Measurements from ENCODE around the gene IQSEC1. TPM values are rescaled to one million over a fixed set of nuclear protein-coding genes. Genes with fewer than 3 reads are reported as not detected.

The IQSEC1 gene
- total and polyA plus RNA-seq, 2 donors (not counting 1 experiment from before 2014, with no cell fraction given) = 4.3 to 18.2 TPM

GRCh38 chr3:12985148-12985547 is 88.1 kb downstream of the IQSEC1 start:
- H3K9me3 ChIP-seq (ENCODE audit: control insufficient read depth, insufficient read depth, low read depth, low read length) = no peaks in the 10 kb centered on the region
- DNase-seq (ENCODE audit: low read depth in 2 of 2) = no peak
- TF ChIP-seq EZH2 (IDR thresholded peaks at IDR 0.05; ENCODE audit: low read length, missing control alignments) (no peak), CTCF (conservative IDR thresholded peaks at IDR 0.05 in 1 of 2, IDR thresholded peaks at IDR 0.05 in 1 of 2; ENCODE audit: low read depth in 1 of 2, low read length in 2 of 2) (no peak)
- H3K4me1 ChIP-seq (ENCODE audit: control insufficient read depth, extremely low read depth, insufficient read depth, low read length) = no peaks in the 10 kb centered on the region
- H3K27ac ChIP-seq (ENCODE audit: insufficient read depth, low read length) = no peak overlapping the region
- no peaks in the 10 kb centered on the region for H4K20me1 ChIP-seq (ENCODE audit: control insufficient read depth, extremely low read depth, insufficient read depth, low read length)
- H3K9ac ChIP-seq (ENCODE audit: insufficient read depth, low read length) = no peak overlapping the region
- no peaks in the 10 kb centered on the region for H3K79me2 ChIP-seq (ENCODE audit: control insufficient read depth, insufficient read depth, low read length)
- H3K36me3 ChIP-seq (ENCODE audit: control insufficient read depth, insufficient read depth, low read length) = no peaks in the 10 kb centered on the region
- no peak overlapping the region for H3K4me2 ChIP-seq (ENCODE audit: extremely low read depth, insufficient read depth, low read length)
- H3K27me3 ChIP-seq (ENCODE audit: control insufficient read depth, insufficient read depth, low read length) = no peaks in the 10 kb centered on the region
- H3K4me3 ChIP-seq (replicated peaks in 1 of 4; ENCODE audit: control extremely low read depth in 1 of 4, insufficient read depth in 1 of 4, low read depth in 3 of 4, low read length in 4 of 4) = no peak overlapping the region
- H2AFZ ChIP-seq (ENCODE audit: low read length) = no peak overlapping the region

GRCh38 chr3:12984023-12984823 is 89.0 kb downstream of the IQSEC1 start:
- no peaks in the 10 kb centered on the region for H3K9me3 ChIP-seq (ENCODE audit: control insufficient read depth, insufficient read depth, low read depth, low read length)
- no peak overlapping the region for H3K9ac ChIP-seq (ENCODE audit: insufficient read depth, low read length)
- H3K4me2 ChIP-seq (ENCODE audit: extremely low read depth, insufficient read depth, low read length) = no peak overlapping the region
- H3K4me1 ChIP-seq (ENCODE audit: control insufficient read depth, extremely low read depth, insufficient read depth, low read length) = no peaks in the 10 kb centered on the region
- H4K20me1 ChIP-seq (ENCODE audit: control insufficient read depth, extremely low read depth, insufficient read depth, low read length) = no peaks in the 10 kb centered on the region
- H2AFZ ChIP-seq (ENCODE audit: low read length) = no peak overlapping the region
- no peaks in the 10 kb centered on the region for H3K27me3 ChIP-seq (ENCODE audit: control insufficient read depth, insufficient read depth, low read length)
- no peak overlapping the region for H3K4me3 ChIP-seq (replicated peaks in 1 of 4; ENCODE audit: control extremely low read depth in 1 of 4, insufficient read depth in 1 of 4, low read depth in 3 of 4, low read length in 4 of 4)
- no peaks in the 10 kb centered on the region for H3K36me3 ChIP-seq (ENCODE audit: control insufficient read depth, insufficient read depth, low read length)
- H3K79me2 ChIP-seq (ENCODE audit: control insufficient read depth, insufficient read depth, low read length) = no peaks in the 10 kb centered on the region
- H3K27ac ChIP-seq (ENCODE audit: insufficient read depth, low read length) = no peak overlapping the region
- TF ChIP-seq EZH2 (IDR thresholded peaks at IDR 0.05; ENCODE audit: low read length, missing control alignments) (no peak), CTCF (conservative IDR thresholded peaks at IDR 0.05 in 1 of 2, IDR thresholded peaks at IDR 0.05 in 1 of 2; ENCODE audit: low read depth in 1 of 2, low read length in 2 of 2) (peak; percentile 72 to 88)
- DNase-seq (ENCODE audit: low read depth in 2 of 2) = peak; percentile 49 to 73

- H2AFZ ChIP-seq (ENCODE audit: low read length) = no peak overlapping the region
- no peak for DNase-seq (ENCODE audit: low read depth in 2 of 2)
- H3K9ac ChIP-seq (ENCODE audit: insufficient read depth, low read length) = no peak overlapping the region
- TF ChIP-seq CTCF (conservative IDR thresholded peaks at IDR 0.05 in 1 of 2, IDR thresholded peaks at IDR 0.05 in 1 of 2; ENCODE audit: low read depth in 1 of 2, low read length in 2 of 2) = no peak
- TF ChIP-seq EZH2 (IDR thresholded peaks at IDR 0.05; ENCODE audit: low read length, missing control alignments) = no peak
- H3K27ac ChIP-seq (ENCODE audit: insufficient read depth, low read length) = no peak overlapping the region
- H3K4me2 ChIP-seq (ENCODE audit: extremely low read depth, insufficient read depth, low read length) = no peak overlapping the region
- no peaks in the 10 kb centered on the region for H3K36me3 ChIP-seq (ENCODE audit: control insufficient read depth, insufficient read depth, low read length)
- H3K9me3 ChIP-seq (ENCODE audit: control insufficient read depth, insufficient read depth, low read depth, low read length) = no peaks in the 10 kb centered on the region
- H3K4me3 ChIP-seq (replicated peaks in 1 of 4; ENCODE audit: control extremely low read depth in 1 of 4, insufficient read depth in 1 of 4, low read depth in 3 of 4, low read length in 4 of 4) = no peak overlapping the region
- no peaks in the 10 kb centered on the region for H3K79me2 ChIP-seq (ENCODE audit: control insufficient read depth, insufficient read depth, low read length)
- no peaks in the 10 kb centered on the region for H4K20me1 ChIP-seq (ENCODE audit: control insufficient read depth, extremely low read depth, insufficient read depth, low read length)
- no peaks in the 10 kb centered on the region for H3K27me3 ChIP-seq (ENCODE audit: control insufficient read depth, insufficient read depth, low read length)
- no peaks in the 10 kb centered on the region for H3K4me1 ChIP-seq (ENCODE audit: control insufficient read depth, extremely low read depth, insufficient read depth, low read length)
Observed at GRCh38 chr3:12983319-12983718, 89.9 kb downstream of the IQSEC1 start.
